ENCODE results near the gene ENO1. TPM values are rescaled to one million over a fixed set of nuclear protein-coding genes. Genes with fewer than 3 reads are reported as not detected.
A peak's percentile ranks its signal among the peaks of the same experiment; 100 is the strongest.
"Not testable (repeated sequence)": the region's sequence is repeated elsewhere in the genome, so short reads cannot be mapped to it uniquely, and the experiment has no call there.

ENO1 gene
- polyA plus RNA-seq (2012; ENCODE audit: missing spikeins), result 2,713 TPM

GRCh38 chr1:8878448-8878697 lies at the start of gene ENO1:
Gene ENO1, minus strand, starts transcription at chr1:8878686. Its CDS starts 3,778 bp downstream, at chr1:8874908.
- TF ChIP-seq POLR2A (IDR thresholded peaks at IDR 0.05; ENCODE audit: low read depth, low read length), result peak; percentile 99
- peak; percentile 98 for TF ChIP-seq POLR2AphosphoS5 (IDR thresholded peaks at IDR 0.05; ENCODE audit: low read depth, low read length)
- TF ChIP-seq TAF1 (IDR thresholded peaks at IDR 0.05; ENCODE audit: borderline replicate concordance, low read depth, low read length), result peak; percentile 93
- DNase-seq (ENCODE audit: insufficient read length), result no peak
- no peak for FAIRE-seq

GRCh38 chr1:8926707-8927694 lies 48.5 kb upstream of the ENO1 start:
- TF ChIP-seq TAF1 (IDR thresholded peaks at IDR 0.05; ENCODE audit: borderline replicate concordance, low read depth, low read length), result no peak
- no peak for TF ChIP-seq POLR2A (IDR thresholded peaks at IDR 0.05; ENCODE audit: low read depth, low read length)
- no peak for TF ChIP-seq POLR2AphosphoS5 (IDR thresholded peaks at IDR 0.05; ENCODE audit: low read depth, low read length)
- FAIRE-seq (no peak), DNase-seq (ENCODE audit: insufficient read length) (no peak)

- no peak for FAIRE-seq
- no peak for DNase-seq (ENCODE audit: insufficient read length)
- no peak for TF ChIP-seq TAF1 (IDR thresholded peaks at IDR 0.05; ENCODE audit: borderline replicate concordance, low read depth, low read length)
- TF ChIP-seq POLR2AphosphoS5 (IDR thresholded peaks at IDR 0.05; ENCODE audit: low read depth, low read length), result no peak
- TF ChIP-seq POLR2A (IDR thresholded peaks at IDR 0.05; ENCODE audit: low read depth, low read length), result no peak
These were observed 47.5 kb upstream of the ENO1 start for GRCh38 chr1:8925960-8926359.

- FAIRE-seq, result no peak
- TF ChIP-seq POLR2A (IDR thresholded peaks at IDR 0.05; ENCODE audit: low read depth, low read length) (no peak), POLR2AphosphoS5 (IDR thresholded peaks at IDR 0.05; ENCODE audit: low read depth, low read length) (no peak), TAF1 (IDR thresholded peaks at IDR 0.05; ENCODE audit: borderline replicate concordance, low read depth, low read length) (no peak)
- no peak for DNase-seq (ENCODE audit: insufficient read length)
These were observed 46.9 kb upstream of the ENO1 start for GRCh38 chr1:8925406-8925805.

GRCh38 chr1:8922962-8923361 lies 44.5 kb upstream of the ENO1 start:
- TF ChIP-seq POLR2A (IDR thresholded peaks at IDR 0.05; ENCODE audit: low read depth, low read length), result no peak
- DNase-seq (ENCODE audit: insufficient read length) (no peak), FAIRE-seq (no peak)

- not testable (repeated sequence) for FAIRE-seq; DNase-seq (ENCODE audit: insufficient read length)
These were observed 39.0 kb upstream of the ENO1 start for GRCh38 chr1:8917536-8917935.

- DNase-seq (ENCODE audit: insufficient read length) (no peak), FAIRE-seq (no peak)
- TF ChIP-seq POLR2AphosphoS5 (IDR thresholded peaks at IDR 0.05; ENCODE audit: low read depth, low read length) (no peak), TAF1 (IDR thresholded peaks at IDR 0.05; ENCODE audit: borderline replicate concordance, low read depth, low read length) (no peak), POLR2A (IDR thresholded peaks at IDR 0.05; ENCODE audit: low read depth, low read length) (no peak)
These were observed 37.0 kb upstream of the ENO1 start for GRCh38 chr1:8915446-8915845.

- no peak for DNase-seq (ENCODE audit: insufficient read length)
- no peak for FAIRE-seq
- TF ChIP-seq TAF1 (IDR thresholded peaks at IDR 0.05; ENCODE audit: borderline replicate concordance, low read depth, low read length) (no peak), POLR2A (IDR thresholded peaks at IDR 0.05; ENCODE audit: low read depth, low read length) (no peak), POLR2AphosphoS5 (IDR thresholded peaks at IDR 0.05; ENCODE audit: low read depth, low read length) (no peak)
These were observed 36.0 kb upstream of the ENO1 start for GRCh38 chr1:8914466-8914865.

- TF ChIP-seq TAF1 (IDR thresholded peaks at IDR 0.05; ENCODE audit: borderline replicate concordance, low read depth, low read length), result no peak
- no peak for TF ChIP-seq POLR2AphosphoS5 (IDR thresholded peaks at IDR 0.05; ENCODE audit: low read depth, low read length)
- FAIRE-seq (no peak), DNase-seq (ENCODE audit: insufficient read length) (no peak)
These were observed 35.0 kb upstream of the ENO1 start for GRCh38 chr1:8913457-8913856.

- FAIRE-seq (no peak), DNase-seq (ENCODE audit: insufficient read length) (no peak)
- TF ChIP-seq TAF1 (IDR thresholded peaks at IDR 0.05; ENCODE audit: borderline replicate concordance, low read depth, low read length) (no peak), POLR2A (IDR thresholded peaks at IDR 0.05; ENCODE audit: low read depth, low read length) (no peak), POLR2AphosphoS5 (IDR thresholded peaks at IDR 0.05; ENCODE audit: low read depth, low read length) (no peak)
These were observed 33.2 kb upstream of the ENO1 start for GRCh38 chr1:8911416-8912309.

- DNase-seq (ENCODE audit: insufficient read length) (no peak), FAIRE-seq (no peak)
- TF ChIP-seq POLR2A (IDR thresholded peaks at IDR 0.05; ENCODE audit: low read depth, low read length) (no peak), TAF1 (IDR thresholded peaks at IDR 0.05; ENCODE audit: borderline replicate concordance, low read depth, low read length) (no peak), POLR2AphosphoS5 (IDR thresholded peaks at IDR 0.05; ENCODE audit: low read depth, low read length) (no peak)
These were observed 32.4 kb upstream of the ENO1 start for GRCh38 chr1:8910914-8911313.

GRCh38 chr1:8910331-8910730 lies 31.8 kb upstream of the ENO1 start:
- no peak for FAIRE-seq
- TF ChIP-seq POLR2A (IDR thresholded peaks at IDR 0.05; ENCODE audit: low read depth, low read length) (no peak), TAF1 (IDR thresholded peaks at IDR 0.05; ENCODE audit: borderline replicate concordance, low read depth, low read length) (no peak), POLR2AphosphoS5 (IDR thresholded peaks at IDR 0.05; ENCODE audit: low read depth, low read length) (no peak)
- no peak for DNase-seq (ENCODE audit: insufficient read length)
